Sigmoid colon (tissue), 4 donors: ENCODE data around the gene CPNE4.

Experiments used
- EP300 ChIP-seq, 4 donors: sonication (generic); formaldehyde crosslinking; IDR thresholded peaks; one replicate each; pipeline ENCODE4 v1.6.1; 2017; ENCODE audit warnings: antibody characterized with exemption in 4 of 4
- POLR2A ChIP-seq, 2 donors: fragments of 450-650 bp; IDR thresholded peaks; one replicate each; pipeline ENCODE4 v1.6.1; 2016; ENCODE audit warnings: antibody characterized with exemption in 2 of 2, mild to moderate bottlenecking in 2 of 2, moderate library complexity in 2 of 2
- POLR2AphosphoS5 ChIP-seq, 4 donors: sonication (generic); formaldehyde crosslinking; IDR thresholded peaks; one replicate each; pipeline ENCODE4 v1.6.1; 2017; ENCODE audit warnings: antibody characterized with exemption in 4 of 4
- TF ChIP-seq, protein P1 (sequence below), 4 experiments: fragments of 450-650 bp in 3 of 4; fragments of 200-600 bp in 1 of 4; IDR thresholded peaks; one replicate each; pipeline ENCODE4 v1.5.1; 2016 to 2019; ENCODE audit warnings: antibody characterized with exemption in 4 of 4, mild to moderate bottlenecking in 3 of 4, moderate library complexity in 2 of 4

DNA sequence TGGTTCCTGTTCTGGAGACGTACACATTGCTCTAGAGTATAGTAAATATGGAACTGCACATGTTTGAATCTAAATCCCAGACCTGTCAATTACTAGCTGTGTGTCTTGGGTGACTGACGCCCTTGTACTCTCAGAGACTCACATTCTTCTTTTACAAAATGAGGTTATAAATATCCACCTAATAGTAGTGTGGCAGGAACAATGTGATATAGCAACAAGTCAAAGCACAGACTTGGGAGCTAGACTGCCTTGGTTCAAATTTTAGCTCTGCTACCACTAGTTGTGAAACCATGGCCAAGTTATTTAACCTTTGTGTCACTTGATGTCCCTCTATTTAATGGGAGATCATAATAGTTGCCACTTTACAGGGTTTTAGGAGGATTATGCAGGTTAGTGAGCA, 245.6 kb downstream of the CPNE4 start:
- no peak for TF ChIP-seq POLR2A (IDR thresholded peaks at IDR 0.05)
- TF ChIP-seq, protein P1, sequence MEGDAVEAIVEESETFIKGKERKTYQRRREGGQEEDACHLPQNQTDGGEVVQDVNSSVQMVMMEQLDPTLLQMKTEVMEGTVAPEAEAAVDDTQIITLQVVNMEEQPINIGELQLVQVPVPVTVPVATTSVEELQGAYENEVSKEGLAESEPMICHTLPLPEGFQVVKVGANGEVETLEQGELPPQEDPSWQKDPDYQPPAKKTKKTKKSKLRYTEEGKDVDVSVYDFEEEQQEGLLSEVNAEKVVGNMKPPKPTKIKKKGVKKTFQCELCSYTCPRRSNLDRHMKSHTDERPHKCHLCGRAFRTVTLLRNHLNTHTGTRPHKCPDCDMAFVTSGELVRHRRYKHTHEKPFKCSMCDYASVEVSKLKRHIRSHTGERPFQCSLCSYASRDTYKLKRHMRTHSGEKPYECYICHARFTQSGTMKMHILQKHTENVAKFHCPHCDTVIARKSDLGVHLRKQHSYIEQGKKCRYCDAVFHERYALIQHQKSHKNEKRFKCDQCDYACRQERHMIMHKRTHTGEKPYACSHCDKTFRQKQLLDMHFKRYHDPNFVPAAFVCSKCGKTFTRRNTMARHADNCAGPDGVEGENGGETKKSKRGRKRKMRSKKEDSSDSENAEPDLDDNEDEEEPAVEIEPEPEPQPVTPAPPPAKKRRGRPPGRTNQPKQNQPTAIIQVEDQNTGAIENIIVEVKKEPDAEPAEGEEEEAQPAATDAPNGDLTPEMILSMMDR (IDR thresholded peaks at IDR 0.05): no peak
- TF ChIP-seq EP300 (IDR thresholded peaks at IDR 0.05): no peak
- TF ChIP-seq POLR2AphosphoS5 (IDR thresholded peaks at IDR 0.05): no peak
